ENCODE results near the gene FOXP2. TPM values are rescaled to one million over a fixed set of nuclear protein-coding genes. Genes with fewer than 3 reads are reported as not detected.

Gene FOXP2
- total RNA-seq, 4 donors from 2014 or later = 12.2 to 40.9 (median 19.5) TPM

DNA sequence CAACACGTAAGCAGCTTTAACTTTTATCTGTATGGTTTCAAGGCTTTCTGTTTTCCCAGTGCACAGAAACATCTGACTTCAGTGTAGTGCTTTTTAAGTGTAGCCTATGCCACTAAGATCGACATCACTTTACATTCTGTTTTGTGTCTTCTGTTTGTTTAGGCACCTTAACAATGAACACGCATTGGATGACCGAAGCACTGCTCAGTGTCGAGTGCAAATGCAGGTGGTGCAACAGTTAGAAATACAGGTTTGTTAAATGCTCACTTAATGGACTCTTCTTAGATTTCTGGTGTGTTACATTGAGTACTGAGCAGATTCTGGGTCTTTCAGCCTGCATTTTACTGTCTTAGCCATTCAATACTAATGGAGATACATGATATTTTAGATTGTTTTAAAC, 237.4 kb downstream of the FOXP2 start:
- WGBS = 84% methylated on average over 5 of the region's 5 CpGs
- TF ChIP-seq, protein P1, sequence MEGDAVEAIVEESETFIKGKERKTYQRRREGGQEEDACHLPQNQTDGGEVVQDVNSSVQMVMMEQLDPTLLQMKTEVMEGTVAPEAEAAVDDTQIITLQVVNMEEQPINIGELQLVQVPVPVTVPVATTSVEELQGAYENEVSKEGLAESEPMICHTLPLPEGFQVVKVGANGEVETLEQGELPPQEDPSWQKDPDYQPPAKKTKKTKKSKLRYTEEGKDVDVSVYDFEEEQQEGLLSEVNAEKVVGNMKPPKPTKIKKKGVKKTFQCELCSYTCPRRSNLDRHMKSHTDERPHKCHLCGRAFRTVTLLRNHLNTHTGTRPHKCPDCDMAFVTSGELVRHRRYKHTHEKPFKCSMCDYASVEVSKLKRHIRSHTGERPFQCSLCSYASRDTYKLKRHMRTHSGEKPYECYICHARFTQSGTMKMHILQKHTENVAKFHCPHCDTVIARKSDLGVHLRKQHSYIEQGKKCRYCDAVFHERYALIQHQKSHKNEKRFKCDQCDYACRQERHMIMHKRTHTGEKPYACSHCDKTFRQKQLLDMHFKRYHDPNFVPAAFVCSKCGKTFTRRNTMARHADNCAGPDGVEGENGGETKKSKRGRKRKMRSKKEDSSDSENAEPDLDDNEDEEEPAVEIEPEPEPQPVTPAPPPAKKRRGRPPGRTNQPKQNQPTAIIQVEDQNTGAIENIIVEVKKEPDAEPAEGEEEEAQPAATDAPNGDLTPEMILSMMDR (IDR thresholded peaks at IDR 0.05) = no peak
- TF ChIP-seq POLR2AphosphoS5 (IDR thresholded peaks at IDR 0.05) = no peak
- TF ChIP-seq POLR2A (IDR thresholded peaks at IDR 0.05) = no peak
- no peak for TF ChIP-seq EP300 (IDR thresholded peaks at IDR 0.05)
- no peaks in the 10 kb centered on the region for H3K27me3 ChIP-seq

DNA sequence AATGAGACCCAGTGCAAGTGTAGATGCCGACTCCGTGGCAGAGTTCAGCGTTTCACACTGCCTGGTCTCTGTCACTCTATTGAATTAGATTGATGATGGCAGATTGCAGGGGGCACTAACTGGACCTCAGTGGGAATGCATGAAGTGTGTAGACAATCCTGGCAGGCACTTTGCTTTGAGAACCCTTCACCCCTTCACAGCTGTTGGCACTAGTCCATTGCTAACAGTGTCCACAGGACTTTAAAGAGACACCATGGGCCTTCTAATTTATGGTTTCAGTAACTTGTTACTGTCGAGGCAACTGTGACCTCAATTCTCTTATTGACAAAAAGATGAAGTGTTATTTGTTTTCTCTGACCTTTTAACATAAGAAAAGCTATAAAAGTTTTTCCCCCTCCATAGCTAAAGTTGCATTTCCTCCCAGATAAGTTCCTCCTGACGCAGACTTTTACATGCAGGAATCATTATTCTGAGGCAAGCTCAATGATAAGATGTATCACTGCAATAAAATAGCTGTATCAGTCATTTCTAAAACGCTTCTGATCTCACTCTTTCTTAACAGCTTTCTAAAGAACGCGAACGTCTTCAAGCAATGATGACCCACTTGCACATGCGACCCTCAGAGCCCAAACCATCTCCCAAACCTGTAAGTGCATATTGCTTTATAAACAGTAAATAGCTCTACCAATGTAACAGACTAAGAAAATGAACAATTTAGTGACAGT, 238.9 kb downstream of the FOXP2 start:
- H3K9me3 ChIP-seq = no peaks in the 10 kb centered on the region
- TF ChIP-seq EP300 (IDR thresholded peaks at IDR 0.05) (no peak), POLR2A (IDR thresholded peaks at IDR 0.05) (no peak), POLR2AphosphoS5 (IDR thresholded peaks at IDR 0.05) (no peak)
- TF ChIP-seq, protein P1 (IDR thresholded peaks at IDR 0.05) = no peak
- WGBS = 84% methylated on average over 10 of the region's 10 CpGs
- no peak for DNase-seq (ENCODE audit: low spot score in 2 of 2)
- no peak overlapping the region for H3K4me3 ChIP-seq
- H3K27me3 ChIP-seq = no peaks in the 10 kb centered on the region
- no peaks in the 10 kb centered on the region for H3K4me1 ChIP-seq
- no peak overlapping the region for H3K27ac ChIP-seq
- peaks cover 3% of the 10 kb centered on the region for H3K36me3 ChIP-seq

More for the DNA sequence above, 237.4 kb downstream of the FOXP2 start:
- H3K4me1 ChIP-seq = no peaks in the 10 kb centered on the region
- H3K36me3 ChIP-seq = peaks cover 3% of the 10 kb centered on the region
- DNase-seq (ENCODE audit: low spot score in 2 of 2) = no peak
- no peak overlapping the region for H3K27ac ChIP-seq
- H3K9me3 ChIP-seq = no peaks in the 10 kb centered on the region
- no peak overlapping the region for H3K4me3 ChIP-seq

DNA sequence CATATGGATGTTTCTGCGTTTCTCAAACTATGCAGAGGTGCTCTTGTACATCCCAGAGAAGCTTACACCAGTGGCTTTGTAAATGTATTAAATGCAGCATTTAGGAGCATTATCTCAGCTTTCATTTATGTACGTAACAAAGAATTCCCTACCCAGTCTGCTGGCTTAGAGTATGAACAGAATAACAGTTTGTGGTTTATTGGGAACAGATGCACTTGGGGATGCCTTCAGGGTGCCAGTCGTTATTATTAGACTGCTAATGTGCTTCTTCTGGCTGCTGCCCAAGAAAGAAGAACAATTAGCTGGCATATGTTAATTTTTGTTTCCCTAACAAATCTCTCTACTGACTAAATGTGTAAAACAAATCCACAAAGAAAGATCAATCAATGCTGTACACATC, 241.9 kb downstream of the FOXP2 start:
- Histone ChIP-seq H3K27ac (no peak overlapping the region), H3K4me1 (no peaks in the 10 kb centered on the region), H3K4me3 (no peak overlapping the region), H3K36me3 (peaks cover 3% of the 10 kb centered on the region), H3K27me3 (no peaks in the 10 kb centered on the region), H3K9me3 (no peaks in the 10 kb centered on the region)
- TF ChIP-seq EP300 (IDR thresholded peaks at IDR 0.05) (no peak), POLR2A (IDR thresholded peaks at IDR 0.05) (no peak), POLR2AphosphoS5 (IDR thresholded peaks at IDR 0.05) (no peak)
- TF ChIP-seq, protein P1 (IDR thresholded peaks at IDR 0.05) = no peak
- no peak for DNase-seq (ENCODE audit: low spot score in 2 of 2)
- WGBS = 54% methylated on average over 3 of the region's 3 CpGs

DNA sequence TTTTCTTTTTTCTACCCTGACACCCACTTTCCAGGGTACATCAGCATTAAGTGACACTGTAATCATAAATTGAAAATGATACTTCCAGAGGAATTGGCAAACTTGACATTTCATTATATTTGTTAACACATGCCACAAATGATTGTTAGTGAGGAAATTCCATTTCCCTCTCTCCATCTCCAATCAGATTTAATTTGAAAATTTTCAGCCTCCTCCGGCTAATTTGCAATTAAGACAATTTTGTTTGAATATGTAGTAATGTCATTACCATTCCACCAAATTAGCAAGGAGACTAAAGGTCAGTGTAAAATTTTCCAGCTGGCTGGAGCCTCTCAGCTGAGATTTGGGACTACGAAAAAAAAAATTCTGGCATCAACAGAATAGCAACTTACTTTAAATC, 242.7 kb downstream of the FOXP2 start:
- Histone ChIP-seq H3K9me3 (no peaks in the 10 kb centered on the region), H3K27me3 (no peaks in the 10 kb centered on the region), H3K27ac (no peak overlapping the region), H3K4me3 (no peak overlapping the region), H3K36me3 (peaks cover 3% of the 10 kb centered on the region), H3K4me1 (no peaks in the 10 kb centered on the region)
- WGBS = 82% methylated on average over 2 of the region's 2 CpGs
- TF ChIP-seq POLR2A (IDR thresholded peaks at IDR 0.05) = no peak
- TF ChIP-seq, protein P1 (IDR thresholded peaks at IDR 0.05) = no peak
- TF ChIP-seq POLR2AphosphoS5 (IDR thresholded peaks at IDR 0.05) = no peak
- TF ChIP-seq EP300 (IDR thresholded peaks at IDR 0.05) = no peak
- no peak for DNase-seq (ENCODE audit: low spot score in 2 of 2)

DNA sequence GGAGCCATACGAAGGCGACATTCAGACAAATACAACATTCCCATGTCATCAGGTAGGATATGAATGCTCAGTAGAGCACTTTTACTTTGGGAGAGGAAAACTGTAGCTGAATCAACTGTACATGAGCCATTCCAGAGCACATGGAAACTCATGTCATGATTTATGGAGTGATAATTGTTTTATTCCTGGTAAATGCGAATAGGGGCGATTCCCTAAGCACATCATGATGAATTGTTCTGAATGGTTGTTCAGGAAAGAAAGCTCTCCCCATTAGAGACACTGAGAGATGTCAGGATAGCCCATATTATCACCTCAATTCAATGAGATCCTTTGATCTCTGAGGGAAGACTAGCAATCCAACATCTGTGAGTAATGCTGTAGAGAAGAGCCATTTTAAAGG, 243.6 kb downstream of the FOXP2 start:
- DNase-seq (ENCODE audit: low spot score in 2 of 2) = no peak
- no peak overlapping the region for H3K4me3 ChIP-seq
- H3K27me3 ChIP-seq = no peaks in the 10 kb centered on the region
- H3K27ac ChIP-seq = no peak overlapping the region
- peaks cover 3% of the 10 kb centered on the region for H3K36me3 ChIP-seq
- H3K9me3 ChIP-seq = no peaks in the 10 kb centered on the region
- 87% methylated on average over 4 of the region's 4 CpGs for WGBS
- TF ChIP-seq, protein P1 (IDR thresholded peaks at IDR 0.05) = no peak
- TF ChIP-seq POLR2AphosphoS5 (IDR thresholded peaks at IDR 0.05) (no peak), POLR2A (IDR thresholded peaks at IDR 0.05) (no peak), EP300 (IDR thresholded peaks at IDR 0.05) (no peak)
- H3K4me1 ChIP-seq = no peaks in the 10 kb centered on the region

All from suprapubic skin (tissue), 4 donors.